Small intestine (tissue), 7 donors: ENCODE results near the gene DYNLRB1. TPM values are rescaled to one million over a fixed set of nuclear protein-coding genes. Genes with fewer than 3 reads are reported as not detected.

Experiments used
- DNase-seq, 2 donors: peaks; one replicate each; pipeline versions ENCODE4 v3.0.0 to v3.0.0-alpha.2; 2013
- FAIRE-seq: peaks from 2 replicates; lab custom pipeline; 2012; peaks lifted over from hg19 to GRCh38; lab: Jason Lieb, UNC
- H3K27ac ChIP-seq, 3 donors: one replicate each; pipeline ENCODE4 v1.5.1; 2013; ENCODE audit warnings: low read length in 2 of 3, mild to moderate bottlenecking in 2 of 3, control low read depth in 1 of 3, inconsistent platforms in 1 of 3, low read depth in 1 of 3, moderate library complexity in 1 of 3
- H3K27me3 ChIP-seq, 3 donors: one replicate each; pipeline ENCODE4 v1.6.1; 2013; ENCODE audit warnings: low read length in 3 of 3, inconsistent platforms in 1 of 3; ENCODE audit not compliant: control insufficient read depth in 3 of 3, insufficient read depth in 3 of 3
- H3K36me3 ChIP-seq, 3 donors: one replicate each; pipeline ENCODE4 v1.6.1; 2013; ENCODE audit warnings: low read length in 3 of 3, inconsistent platforms in 1 of 3, low read depth in 1 of 3, mild to moderate bottlenecking in 1 of 3, moderate library complexity in 1 of 3; ENCODE audit not compliant: control insufficient read depth in 3 of 3, insufficient read depth in 2 of 3
- H3K4me1 ChIP-seq, 3 donors: one replicate each; pipeline ENCODE4 v1.6.1; 2013; ENCODE audit warnings: low read length in 2 of 3, inconsistent platforms in 1 of 3, low read depth in 1 of 3, mild to moderate bottlenecking in 1 of 3, moderate library complexity in 1 of 3; ENCODE audit not compliant: control insufficient read depth in 3 of 3, insufficient read depth in 2 of 3
- H3K4me3 ChIP-seq, 3 donors: one replicate each; pipeline ENCODE4 v1.5.1; 2013; ENCODE audit warnings: low read length in 3 of 3, control low read depth in 1 of 3, inconsistent platforms in 1 of 3, low read depth in 1 of 3, mild to moderate bottlenecking in 1 of 3, moderate library complexity in 1 of 3
- H3K9me3 ChIP-seq, 2 donors: one replicate each; pipeline ENCODE4 v1.6.1; 2013; ENCODE audit warnings: low read depth in 1 of 2, low read length in 1 of 2; ENCODE audit not compliant: control insufficient read depth in 2 of 2, insufficient read depth in 1 of 2
- WGBS, 3 donors: extraction: QIAGEN DNeasy Blood & Tissue Kit; methylation state at CpG; one replicate each; pipeline ENCODE4 v1.1.7; 2013; 5-methylcytosine and 5-hydroxymethylcytosine counted together
- polyA plus RNA-seq, 4 donors: library from polyadenylated mRNA; stranded (reverse) in 3 of 4; unstranded in 1 of 4; fragments of 200-250 nt in 3 of 4; fragments of 120-200 nt in 1 of 4; gene quantifications; one replicate each; pipeline versions ENCODE4 v1.2.1 to v1.2.3, GENCODE V29; 2013
- donor health status: healthy with polysubstance abuse.
- donor health status: control.
- donor health status: control.
- donor health status: Bipolar disorder and iron deficiency.
- donor health status: healthy.

DYNLRB1 gene
- polyA plus RNA-seq, 4 donors = 147 to 306 (median 213) TPM

- H3K27ac ChIP-seq = peak overlapping the region; percentile 73 to 85 (median 82)
- no peaks in the 10 kb centered on the region for H3K9me3 ChIP-seq
- H3K27me3 ChIP-seq = no peaks in the 10 kb centered on the region
- no peak for FAIRE-seq
- H3K4me3 ChIP-seq = no peak overlapping the region
- WGBS, 3 donors = 75 to 82% (median 80%) methylated on average over 7 of the region's 7 CpGs
- no peak for DNase-seq
- H3K4me1 ChIP-seq = peaks cover 3 to 33% (median 7%) of the 10 kb centered on the region in 3 donors
- peaks cover 6 to 62% (median 13%) of the 10 kb centered on the region in 3 donors for H3K36me3 ChIP-seq
These were observed 9.1 kb downstream of the DYNLRB1 start for GRCh38 chr20:34525342-34525708.

- WGBS, 3 donors = 15 to 44% (median 33%) methylated on average over 14 of the region's 14 CpGs
- no peak for FAIRE-seq
- DNase-seq = peak; percentile 84 to 96
These were observed 9.6 kb downstream of the DYNLRB1 start for GRCh38 chr20:34525709-34526416.

GRCh38 chr20:34526466-34526865 is 10.2 kb downstream of the DYNLRB1 start:
- H3K9me3 ChIP-seq = no peaks in the 10 kb centered on the region
- FAIRE-seq (no peak), DNase-seq (no peak)
- no peak overlapping the region for H3K4me3 ChIP-seq
- H3K27me3 ChIP-seq = no peaks in the 10 kb centered on the region
- peaks cover 3 to 33% (median 10%) of the 10 kb centered on the region in 3 donors for H3K4me1 ChIP-seq
- peaks cover 11 to 72% (median 13%) of the 10 kb centered on the region in 3 donors for H3K36me3 ChIP-seq
- peak overlapping the region; percentile 73 to 85 (median 82) for H3K27ac ChIP-seq
- WGBS, 3 donors = 49 to 66% (median 63%) methylated on average over 5 of the region's 5 CpGs

More at GRCh38 chr20:34525709-34526416, 9.6 kb downstream of the DYNLRB1 start:
- Histone ChIP-seq H3K9me3 (no peaks in the 10 kb centered on the region), H3K27me3 (no peaks in the 10 kb centered on the region), H3K27ac (peak overlapping the region; percentile 73 to 85 (median 82)), H3K4me1 (peaks cover 3 to 33% (median 9%) of the 10 kb centered on the region in 3 donors), H3K36me3 (peaks cover 10 to 68% (median 13%) of the 10 kb centered on the region in 3 donors), H3K4me3 (no peak overlapping the region)

- H3K36me3 ChIP-seq = peaks cover 11 to 72% (median 15%) of the 10 kb centered on the region in 3 donors
- H3K27ac ChIP-seq = peak overlapping the region in 2 of 3 donors; percentile 82 to 85
- DNase-seq = no peak
- H3K4me3 ChIP-seq = no peak overlapping the region
- 83 to 91% (median 84%) methylated on average over 10 of the region's 10 CpGs for WGBS, 3 donors
- no peak for FAIRE-seq
- H3K9me3 ChIP-seq = no peaks in the 10 kb centered on the region
- no peaks in the 10 kb centered on the region for H3K27me3 ChIP-seq
- H3K4me1 ChIP-seq = peaks cover 3 to 32% (median 10%) of the 10 kb centered on the region in 3 donors
These were observed 10.8 kb downstream of the DYNLRB1 start for GRCh38 chr20:34527016-34527415.

DNA sequence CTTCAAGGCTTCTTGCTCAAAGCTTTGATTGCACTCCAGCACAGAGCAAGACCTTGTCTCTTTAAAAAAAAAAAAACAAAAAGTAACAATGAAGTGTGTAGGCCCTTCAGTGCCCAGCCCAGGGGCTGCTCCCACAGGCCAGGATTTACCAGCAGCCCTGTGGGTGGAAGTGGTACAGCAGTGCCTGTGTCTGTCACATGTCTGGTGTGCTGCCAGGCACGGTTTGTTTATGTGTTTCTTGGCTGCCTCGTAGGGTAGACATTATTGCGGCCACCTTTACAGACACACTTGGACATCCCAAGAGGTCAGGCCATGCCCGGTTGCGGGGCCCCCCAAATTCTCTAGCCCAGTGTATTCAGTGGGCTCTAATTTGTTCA is 12.7 kb downstream of the DYNLRB1 start:
- no peak for FAIRE-seq
- WGBS, 3 donors = 58 to 67% (median 67%) methylated on average over 5 of the region's 5 CpGs
- Histone ChIP-seq H3K4me3 (no peak overlapping the region), H3K36me3 (peaks cover 15 to 82% (median 18%) of the 10 kb centered on the region in 3 donors), H3K4me1 (peaks cover 0 to 18% (median 3%) of the 10 kb centered on the region in 3 donors), H3K9me3 (no peaks in the 10 kb centered on the region), H3K27ac (no peak overlapping the region), H3K27me3 (no peaks in the 10 kb centered on the region)
- no peak for DNase-seq

DNA sequence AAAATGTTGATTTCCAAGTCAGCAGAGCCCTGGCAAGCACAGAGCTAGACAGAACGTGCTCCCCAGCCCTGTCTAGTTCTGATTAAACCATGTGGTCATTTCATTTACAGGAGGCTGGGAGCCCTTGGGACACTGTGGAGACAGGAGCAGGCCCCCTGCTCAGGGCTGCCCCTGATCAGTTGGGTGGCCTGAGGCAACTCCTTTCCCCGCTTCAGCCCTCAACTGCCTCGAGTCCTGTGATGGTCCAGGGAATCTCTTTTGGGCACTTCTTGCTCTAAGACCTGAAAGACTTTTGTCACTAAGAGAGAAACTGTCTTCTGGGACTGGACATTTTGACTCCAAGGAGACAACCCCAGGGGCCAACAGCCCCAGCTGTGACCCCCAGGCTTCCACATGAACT is 13.5 kb downstream of the DYNLRB1 start:
- DNase-seq = no peak
- H3K27ac ChIP-seq = no peak overlapping the region
- peaks cover 15 to 90% (median 25%) of the 10 kb centered on the region in 3 donors for H3K36me3 ChIP-seq
- FAIRE-seq = no peak
- H3K4me3 ChIP-seq = no peak overlapping the region
- no peaks in the 10 kb centered on the region for H3K27me3 ChIP-seq
- H3K4me1 ChIP-seq = peaks cover 0 to 18% (median 3%) of the 10 kb centered on the region in 3 donors
- no peaks in the 10 kb centered on the region for H3K9me3 ChIP-seq
- 85 to 98% (median 91%) methylated on average over 3 of the region's 3 CpGs for WGBS, 3 donors

DNA sequence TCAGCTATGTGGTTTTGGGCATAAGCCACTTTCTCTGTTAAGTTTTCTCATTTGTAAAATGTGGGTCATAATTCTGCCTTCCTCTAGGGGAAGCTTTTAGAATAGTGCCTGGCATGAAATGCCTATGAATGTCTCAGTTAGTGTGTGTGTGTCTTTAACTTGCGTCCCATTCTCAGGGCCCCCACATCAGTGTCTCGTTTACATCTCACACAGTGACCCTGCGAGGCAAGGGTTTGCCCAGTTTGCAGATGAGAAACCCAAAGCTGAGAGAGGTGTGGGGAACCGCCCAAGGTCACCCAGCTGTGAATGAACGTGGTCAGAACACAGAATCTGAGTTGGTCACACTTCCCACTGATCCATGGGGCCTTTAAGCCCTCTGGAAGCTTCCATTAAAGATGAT is 14.1 kb downstream of the DYNLRB1 start:
- H3K4me1 ChIP-seq = peaks cover 0 to 14% (median 3%) of the 10 kb centered on the region in 3 donors
- WGBS, 3 donors = 78 to 82% (median 81%) methylated on average over 5 of the region's 5 CpGs
- H3K27ac ChIP-seq = no peak overlapping the region
- FAIRE-seq (no peak), DNase-seq (no peak)
- H3K9me3 ChIP-seq = no peaks in the 10 kb centered on the region
- H3K4me3 ChIP-seq = no peak overlapping the region
- no peaks in the 10 kb centered on the region for H3K27me3 ChIP-seq
- peaks cover 15 to 91% (median 26%) of the 10 kb centered on the region in 3 donors for H3K36me3 ChIP-seq

- Histone ChIP-seq H3K27me3 (no peaks in the 10 kb centered on the region), H3K9me3 (no peaks in the 10 kb centered on the region), H3K4me1 (peaks cover 0 to 3% (median 0%) of the 10 kb centered on the region in 3 donors), H3K36me3 (peaks cover 15 to 95% (median 25%) of the 10 kb centered on the region in 3 donors), H3K4me3 (no peak overlapping the region), H3K27ac (no peak overlapping the region)
- 92 to 97% (median 94%) methylated on average over 8 of the region's 8 CpGs for WGBS, 3 donors
- FAIRE-seq = no peak
- DNase-seq = no peak
These were observed 15.5 kb downstream of the DYNLRB1 start for GRCh38 chr20:34531608-34532265.
